NCI-H2196 (cell line): ENCODE data around the gene GRIK4.
"Not testable (repeated sequence)": the region's sequence is repeated elsewhere in the genome, so short reads cannot be mapped to it uniquely, and the experiment has no call there.

Source experiments
- DNase-seq: peaks from one replicate; lab custom pipeline; 2025; ENCODE audit not compliant: unreplicated experiment; lab: John Stamatoyannopoulos, UW

GRIK4 gene

GRCh38 chr11:120974466-120974865 lies 462.9 kb downstream of the GRIK4 start:
- DNase-seq = no peak

GRCh38 chr11:120974965-120975364 lies 463.4 kb downstream of the GRIK4 start:
- DNase-seq = no peak

GRCh38 chr11:120977266-120978137 lies 466.0 kb downstream of the GRIK4 start:
- no peak for DNase-seq

DNA sequence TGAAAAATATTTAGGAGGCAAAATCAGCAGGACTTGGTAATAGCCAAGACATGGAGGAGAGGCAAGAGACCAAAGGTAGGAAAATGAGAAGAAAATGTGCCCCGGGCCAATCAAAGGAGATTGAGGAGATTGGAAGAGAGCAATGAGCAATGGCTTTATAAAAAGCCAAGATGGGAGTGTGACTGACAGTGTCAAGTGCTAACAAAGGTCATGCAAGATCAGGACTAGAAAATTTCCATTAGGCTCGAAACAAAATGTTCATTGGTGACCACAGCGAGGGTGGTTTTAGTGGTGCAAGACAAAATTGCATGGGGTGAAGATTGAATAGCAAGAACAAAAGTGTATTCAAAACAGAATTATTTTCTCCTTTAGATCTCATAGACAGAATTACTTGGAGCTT lies 467.2 kb downstream of the GRIK4 start:
- no peak for DNase-seq

DNA sequence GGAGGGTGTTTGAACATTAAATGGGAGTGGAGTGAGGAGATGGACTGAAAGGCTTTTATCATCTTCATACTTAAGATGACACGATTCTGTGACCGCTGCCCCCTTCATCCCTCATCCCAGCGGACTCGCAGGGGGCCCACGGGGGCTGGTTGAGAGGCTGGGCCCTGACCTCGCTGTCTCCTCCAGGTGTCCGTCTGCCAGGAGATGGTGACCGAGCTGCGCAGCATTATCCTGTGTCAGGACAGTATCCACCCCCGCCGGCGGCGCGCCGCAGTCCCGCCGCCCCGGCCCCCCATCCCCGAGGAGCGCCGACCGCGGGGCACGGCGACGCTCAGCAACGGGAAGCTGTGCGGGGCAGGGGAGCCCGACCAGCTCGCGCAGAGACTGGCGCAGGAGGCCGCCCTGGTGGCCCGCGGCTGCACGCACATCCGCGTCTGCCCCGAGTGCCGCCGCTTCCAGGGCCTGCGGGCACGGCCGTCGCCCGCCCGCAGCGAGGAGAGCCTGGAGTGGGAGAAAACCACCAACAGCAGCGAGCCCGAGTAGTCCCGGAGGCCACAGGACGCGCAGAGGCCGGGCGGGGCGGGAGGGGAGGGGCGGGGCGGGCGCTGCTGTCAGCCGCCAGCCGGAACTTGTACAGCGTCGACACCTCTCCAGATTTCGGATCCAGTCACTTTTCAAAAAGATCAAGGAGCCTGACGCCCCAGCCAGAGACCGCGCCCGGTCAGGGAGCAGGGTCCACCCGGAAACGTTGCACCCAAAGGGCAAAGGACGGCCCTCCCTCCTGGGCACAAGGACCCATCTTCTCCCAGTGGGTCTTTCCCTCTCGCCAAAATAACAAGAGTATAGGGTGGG lies 474.4 kb downstream of the GRIK4 start:
- DNase-seq = peak; percentile 34

GRCh38 chr11:120988603-120989002 lies 477.1 kb downstream of the GRIK4 start:
- DNase-seq = no peak

DNA sequence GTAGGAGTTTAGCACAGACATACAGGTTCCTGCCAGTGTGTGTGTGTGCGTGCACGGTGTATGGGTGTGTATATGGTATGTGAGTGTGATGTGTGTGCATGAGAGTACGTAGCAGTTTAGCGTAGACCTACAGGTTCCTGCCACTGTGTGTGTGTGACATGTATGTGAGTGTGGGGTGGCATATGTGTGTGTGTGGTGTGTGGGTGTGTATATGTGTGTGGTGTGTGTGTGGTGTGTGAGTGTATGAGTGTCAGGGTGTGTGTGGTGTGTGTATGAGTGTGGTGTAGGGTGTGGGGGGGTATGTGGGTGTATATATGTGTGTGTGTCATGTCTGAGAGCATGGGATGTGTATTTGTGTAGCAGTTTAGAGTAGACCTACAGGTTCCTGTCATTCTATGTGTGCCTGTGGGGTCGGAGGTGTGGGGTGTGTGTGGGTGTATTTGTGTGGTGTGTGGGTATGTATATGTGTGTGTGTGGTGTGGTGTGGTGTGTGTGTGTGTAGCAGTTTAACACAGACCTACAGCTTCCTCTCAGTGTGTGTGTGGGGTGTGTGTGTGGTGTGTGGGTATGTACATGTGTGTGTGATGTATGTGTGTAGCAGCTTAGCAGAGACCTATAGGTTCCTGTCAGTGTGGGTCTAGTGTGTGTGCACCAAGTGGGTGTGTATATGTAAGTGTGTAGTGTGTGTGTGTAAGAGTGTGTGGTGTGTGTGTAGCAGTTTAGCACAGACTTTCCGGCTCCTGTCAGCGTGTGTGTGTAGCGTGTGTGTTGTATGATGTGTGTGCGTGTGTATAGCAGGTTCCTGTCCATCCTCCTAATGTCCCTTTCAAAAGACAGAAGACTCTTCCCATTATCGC lies 480.5 kb downstream of the GRIK4 start:
- DNase-seq = no peak

GRCh38 chr11:120994091-120994859 lies 482.7 kb downstream of the GRIK4 start:
- DNase-seq = peak; percentile 4

DNA sequence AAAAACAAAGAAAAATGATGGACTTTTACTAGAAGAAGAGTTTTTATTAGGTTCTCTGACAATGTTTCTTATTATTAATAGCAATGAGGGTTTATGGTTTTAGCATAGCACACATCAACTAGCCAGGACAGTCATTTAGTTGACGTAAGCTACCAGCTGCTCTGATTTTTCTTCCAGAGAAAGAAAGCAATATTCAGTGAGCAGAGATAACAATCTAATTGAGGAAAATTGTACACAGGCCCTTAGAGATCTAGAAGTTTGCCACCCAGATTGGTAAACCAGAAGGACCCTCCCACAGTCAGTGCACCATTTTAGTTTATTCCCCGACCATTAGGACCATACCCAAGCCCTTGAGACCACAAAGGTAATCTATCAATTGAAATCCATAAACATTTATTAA lies 483.6 kb downstream of the GRIK4 start:
- DNase-seq = no peak

- DNase-seq = no peak
Observed at GRCh38 chr11:120996973-120997372, 485.4 kb downstream of the GRIK4 start.

- no peak for DNase-seq
Observed at GRCh38 chr11:120998581-120998980, 487.0 kb downstream of the GRIK4 start.

DNA sequence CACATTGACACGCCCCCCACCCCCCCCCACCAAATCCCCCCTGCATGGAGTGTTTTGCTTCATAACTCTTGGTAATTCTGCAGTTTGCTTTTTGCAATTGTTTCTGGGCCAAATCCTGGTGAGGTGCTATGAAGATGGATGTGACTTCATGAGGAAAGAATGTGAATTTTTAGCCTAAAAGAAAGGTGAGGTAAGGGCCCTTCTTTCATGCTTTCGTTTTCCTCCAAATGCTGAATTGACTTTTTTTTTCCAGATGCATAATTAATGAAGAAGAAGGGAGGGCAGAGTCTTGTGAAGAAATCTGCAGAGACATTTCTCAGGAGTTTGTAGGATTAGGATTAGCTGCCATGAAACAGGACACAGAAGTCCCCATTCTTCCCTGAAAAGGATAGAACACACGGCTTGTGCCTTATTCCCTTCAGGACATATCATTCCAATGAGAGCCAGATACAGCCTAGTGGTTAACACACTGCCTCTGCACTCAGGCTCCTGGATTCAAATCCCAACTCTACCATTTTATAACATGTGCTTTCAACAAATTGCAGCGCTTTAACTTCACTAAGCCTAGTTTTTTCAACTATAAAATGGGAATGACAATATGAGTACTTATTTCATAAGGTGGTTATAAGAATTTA lies 492.8 kb downstream of the GRIK4 start:
- DNase-seq = no peak

DNA sequence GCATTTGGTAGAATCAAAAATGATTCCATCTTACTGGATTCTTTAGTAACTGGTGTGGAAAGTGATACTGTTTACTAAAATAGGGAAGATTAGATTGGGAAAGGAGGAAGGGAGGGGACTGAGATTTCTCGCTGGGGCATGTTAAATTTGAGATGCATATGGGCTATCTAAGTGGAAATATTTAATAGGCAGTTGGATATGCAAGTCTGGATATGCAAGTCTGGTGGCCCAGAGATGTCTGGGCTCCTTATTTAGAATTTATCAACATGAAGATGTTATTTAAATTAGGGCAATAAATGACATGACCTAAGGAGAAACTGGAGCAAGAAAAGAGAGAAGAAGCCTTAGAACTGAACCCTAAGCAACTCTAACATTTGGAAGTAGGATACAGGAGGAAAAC lies 495.4 kb downstream of the GRIK4 start:
- no peak for DNase-seq

- no peak for DNase-seq
Observed at GRCh38 chr11:121008551-121008950, 497.0 kb downstream of the GRIK4 start.

- DNase-seq = no peak
Observed at GRCh38 chr11:121012091-121012490, 500.5 kb downstream of the GRIK4 start.

DNA sequence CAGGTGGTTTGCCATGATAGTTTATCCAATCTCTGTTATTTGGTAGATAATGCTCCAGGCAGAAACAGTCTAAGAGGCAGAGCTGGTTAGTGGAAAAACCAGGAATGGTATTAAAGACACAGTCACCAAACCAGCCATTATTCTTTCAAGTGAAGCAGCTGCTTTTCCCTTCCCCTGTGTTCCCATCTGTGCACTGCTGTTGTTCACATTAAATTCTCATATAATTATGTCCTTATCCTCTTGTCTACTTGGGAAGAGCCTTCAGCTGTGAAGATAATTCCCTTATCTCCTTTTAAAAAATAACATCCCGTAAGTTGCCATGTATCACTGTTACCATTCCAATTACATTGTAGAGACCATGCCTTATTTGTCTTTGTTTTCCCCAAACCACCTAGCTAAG lies 507.2 kb downstream of the GRIK4 start:
- DNase-seq = no peak

DNA sequence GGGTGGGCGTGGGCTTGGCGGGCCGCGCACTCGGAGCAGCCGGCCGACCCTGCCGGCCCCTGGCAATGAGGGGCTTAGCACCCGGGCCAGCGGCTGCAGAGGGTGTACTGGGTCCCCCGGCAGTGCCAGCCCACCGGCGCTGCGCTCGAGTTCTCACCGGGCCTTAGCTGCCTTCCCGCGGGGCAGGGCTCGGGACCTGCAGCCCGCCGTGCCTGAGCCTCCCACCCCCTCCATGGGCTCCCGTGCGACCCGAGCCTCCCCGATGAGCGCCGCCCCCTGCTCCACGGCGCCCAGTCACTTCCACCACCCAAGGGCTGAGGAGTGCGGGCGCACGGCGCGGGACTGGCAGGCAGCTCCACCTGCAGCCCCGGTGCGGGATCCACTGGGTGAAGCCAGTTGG lies 510.2 kb downstream of the GRIK4 start:
- DNase-seq = not testable (repeated sequence)

GRCh38 chr11:121023848-121024751 lies 512.6 kb downstream of the GRIK4 start, which contains the start of gene TBCEL:
TBCEL (plus strand) TSS chr11:121024102; CDS start chr11:121045691, 21,589 bp downstream.
- DNase-seq = peak; percentile 94

GRCh38 chr11:121024989-121025388 lies 513.4 kb downstream of the GRIK4 start:
- DNase-seq = no peak
